ENCODE results near the gene PTPRM. TPM values are rescaled to one million over a fixed set of nuclear protein-coding genes. Genes with fewer than 3 reads are reported as not detected.
A peak's percentile ranks its signal among the peaks of the same experiment; 100 is the strongest.

The PTPRM gene
- polyA plus RNA-seq, 2 of the 4 experiments (the other 2 are of a cell fraction) = 44.5 to 199 TPM

DNA sequence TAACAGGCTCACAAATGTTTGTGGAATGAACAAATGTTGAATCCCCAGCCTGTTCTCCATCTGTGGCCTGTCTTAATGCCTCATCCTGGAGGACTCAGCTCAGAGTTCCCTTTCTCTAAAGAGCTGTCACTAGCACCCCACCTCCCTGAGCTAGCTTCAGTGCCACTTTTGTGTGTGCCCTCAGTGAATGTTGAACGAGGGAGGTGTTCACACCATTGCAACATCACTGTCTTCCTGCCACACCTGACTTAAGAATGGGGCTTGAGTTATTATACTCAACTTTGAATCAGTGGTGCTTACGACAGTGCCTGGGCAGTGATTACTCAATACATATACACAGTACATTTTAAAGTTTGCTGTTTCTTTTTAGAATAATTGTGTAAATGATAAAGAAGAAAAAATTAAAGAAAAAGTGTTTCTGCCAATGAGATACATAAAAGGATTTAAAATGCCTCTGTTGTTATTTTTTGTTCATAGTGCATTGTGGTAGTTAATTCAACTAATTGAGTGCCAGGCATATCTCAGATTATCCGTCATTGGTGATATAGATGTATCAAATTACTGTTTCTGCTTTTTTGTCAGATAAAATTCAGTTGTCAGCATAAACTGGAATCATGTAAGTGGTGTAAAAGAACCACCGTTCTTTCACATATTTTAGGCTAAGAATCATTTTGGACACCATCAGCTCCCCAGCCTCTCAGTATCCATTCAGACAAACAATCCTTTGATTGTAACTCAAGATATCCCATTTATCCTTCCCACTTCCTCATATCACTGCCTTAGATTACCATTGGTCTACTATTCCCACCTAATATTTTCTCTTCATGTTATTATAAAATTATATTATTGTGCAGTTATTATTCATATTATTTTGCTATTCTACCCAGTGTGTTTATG is 304.7 kb downstream of the PTPRM start:
- POLR2A ChIA-PET = interaction anchor here (1.1 kb wide), 1 partner anchor 31 kb away, joined by 3 read pairs; no protein-coding TSS in a partner anchor
- H3K9me3 ChIP-seq = 0 out of 3 replicates have a peak, but pooled peaks cover 9% of the 10 kb centered on the region
- peak overlapping the region; percentile 92 to 100 for H3K27ac ChIP-seq
- peak overlapping the region; percentile 88 for H3K4me2 ChIP-seq
- H3K4me1 ChIP-seq = peaks cover 56% of the 10 kb centered on the region
- ATAC-seq (peak; percentile 86 to 87; a peak in 5 of 6 replicates), FAIRE-seq (no peak), DNase-seq (ENCODE audit: low read depth in 1 of 2, low spot score in 1 of 2) (peak; percentile 28 to 89)
- WGBS (ENCODE audit: missing lambda C conversion rate) = 2% methylated on average over 4 of the region's 4 CpGs
- no peak for TF ChIP-seq CHD4 (IDR thresholded peaks at IDR 0.05; ENCODE audit: borderline replicate concordance)
- TF ChIP-seq, protein P1, sequence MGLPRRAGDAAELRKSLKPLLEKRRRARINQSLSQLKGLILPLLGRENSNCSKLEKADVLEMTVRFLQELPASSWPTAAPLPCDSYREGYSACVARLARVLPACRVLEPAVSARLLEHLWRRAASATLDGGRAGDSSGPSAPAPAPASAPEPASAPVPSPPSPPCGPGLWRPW (IDR thresholded peaks at IDR 0.05) = peak; percentile 83
- 0 out of 2 replicates have a peak, but pooled peaks have one; percentile 23 for TF ChIP-seq FOSL2 (IDR thresholded peaks at IDR 0.05)
- peak; percentile 40; the same call in 1 of the 2 replicates for TF ChIP-seq FOSL2 (CRISPR knock-in tag; IDR thresholded peaks at IDR 0.05)
- TF ChIP-seq RARB (CRISPR knock-in tag; IDR thresholded peaks at IDR 0.05) = no peak
- peak; percentile 87 to 93; a peak in 4 of 5 replicates for TF ChIP-seq EP300 (IDR thresholded peaks at IDR 0.05)
- peak; percentile 74; the same call in 1 of the 2 replicates for TF ChIP-seq GATA3 (IDR thresholded peaks at IDR 0.05; ENCODE audit: borderline replicate concordance)
- TF ChIP-seq PHF8 (IDR thresholded peaks at IDR 0.05; ENCODE audit: borderline replicate concordance, low read depth) = no peak
- no peak for TF ChIP-seq ESRRA (IDR thresholded peaks at IDR 0.05; ENCODE audit: borderline replicate concordance, low read length)
- TF ChIP-seq JUN (IDR thresholded peaks at IDR 0.05) = peak; percentile 83 to 84; a peak in 4 of 5 replicates
- TF ChIP-seq MAFK (IDR thresholded peaks at IDR 0.05; ENCODE audit: partially characterized antibody) = peak; percentile 95
- TF ChIP-seq JUNB (IDR thresholded peaks at IDR 0.05) = peak; percentile 78
- TF ChIP-seq, protein P2, sequence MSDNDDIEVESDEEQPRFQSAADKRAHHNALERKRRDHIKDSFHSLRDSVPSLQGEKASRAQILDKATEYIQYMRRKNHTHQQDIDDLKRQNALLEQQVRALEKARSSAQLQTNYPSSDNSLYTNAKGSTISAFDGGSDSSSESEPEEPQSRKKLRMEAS (IDR thresholded peaks at IDR 0.05) = 0 out of 2 replicates have a peak, but pooled peaks have one; percentile 16
- TF ChIP-seq SMC3 (IDR thresholded peaks at IDR 0.05) = peak; percentile 44
- TF ChIP-seq RAD21 (conservative IDR thresholded peaks at IDR 0.05 in 1 of 2, IDR thresholded peaks at IDR 0.05 in 1 of 2) = peak; percentile 3 to 56; a peak in 3 of 5 replicates
- no peak for TF ChIP-seq POLR2AphosphoS2 (conservative IDR thresholded peaks at IDR 0.05; ENCODE audit: low read length)
- no peak for TF ChIP-seq USF2 (IDR thresholded peaks at IDR 0.05)
- TF ChIP-seq BCL3 (IDR thresholded peaks at IDR 0.05) = peak; percentile 86; the same call in 2 of the 3 replicates
- TF ChIP-seq CEBPB (IDR thresholded peaks at IDR 0.05) = peak; percentile 97 to 98
- CTCF ChIA-PET = interaction anchor here (1.2 to 1.6 kb wide), 2 partner anchors 9 to 304 kb away, joined by 3 to 4 read pairs; partner anchors contain the start of gene PTPRM
- H3K4me3 ChIP-seq = peak overlapping the region; percentile 13; the same call in 1 of the 3 replicates

GRCh38 chr18:7872569-7872968 is 305.5 kb downstream of the PTPRM start:
- 0 out of 3 replicates have a peak overlapping the region, but pooled peaks have one; percentile 13 for H3K4me3 ChIP-seq
- TF ChIP-seq EP300 (IDR thresholded peaks at IDR 0.05) (peak; percentile 70 to 78; a peak in 3 of 5 replicates), BCL3 (IDR thresholded peaks at IDR 0.05) (peak; percentile 24; the same call in 1 of the 3 replicates), POLR2A (IDR thresholded peaks at IDR 0.05; ENCODE audit: low read length) (no peak), CEBPB (IDR thresholded peaks at IDR 0.05) (peak; percentile 67 to 85; a peak in 3 of 4 replicates), PHF8 (IDR thresholded peaks at IDR 0.05; ENCODE audit: borderline replicate concordance, low read depth) (no peak), FOSL2 (IDR thresholded peaks at IDR 0.05) (peak; percentile 84), FOSL2 (CRISPR knock-in tag; IDR thresholded peaks at IDR 0.05) (peak; percentile 95), EHF (CRISPR knock-in tag; IDR thresholded peaks at IDR 0.05) (no peak), HEYL (CRISPR knock-in tag; IDR thresholded peaks at IDR 0.05) (no peak), JUNB (IDR thresholded peaks at IDR 0.05) (peak; percentile 88), GATA3 (IDR thresholded peaks at IDR 0.05; ENCODE audit: borderline replicate concordance) (peak; percentile 67), SMC3 (IDR thresholded peaks at IDR 0.05) (peak; percentile 70), JUN (IDR thresholded peaks at IDR 0.05) (peak; percentile 39 to 49; a peak in 1 of 5 replicates), CBX2 (IDR thresholded peaks at IDR 0.05; ENCODE audit: borderline replicate concordance, low read depth) (no peak), RAD21 (conservative IDR thresholded peaks at IDR 0.05 in 1 of 2, IDR thresholded peaks at IDR 0.05 in 1 of 2) (peak; percentile 72 to 81), CTCF (IDR thresholded peaks at IDR 0.05) (peak; percentile 54)
- TF ChIP-seq, protein P2 (IDR thresholded peaks at IDR 0.05) = peak; percentile 65
- H3K9me3 ChIP-seq = 0 out of 3 replicates have a peak, but pooled peaks cover 9% of the 10 kb centered on the region
- ATAC-seq = peak; percentile 88 to 89
- H3K27ac ChIP-seq = peak overlapping the region; percentile 92 to 100
- H3K4me1 ChIP-seq = peaks cover 63% of the 10 kb centered on the region
- ChIA-PET POLR2A (interaction anchor here (1.1 kb wide), 1 partner anchor 30 kb away, joined by 3 read pairs; no protein-coding TSS in a partner anchor), CTCF (interaction anchor here (0.6 to 1.6 kb wide), 8 partner anchors 8 to 156 kb away, joined by 3 to 8 read pairs (median 4); no protein-coding TSS in a partner anchor)
- H3K4me2 ChIP-seq = peak overlapping the region; percentile 88
- peak; percentile 49 to 92 for DNase-seq (ENCODE audit: low read depth in 1 of 2, low spot score in 1 of 2)
- no peak for FAIRE-seq
- 2% methylated on average over 3 of the region's 3 CpGs for WGBS (ENCODE audit: missing lambda C conversion rate)
